HepG2 (cell line): ENCODE measurements around the gene EPHA2. TPM values are rescaled to one million over a fixed set of nuclear protein-coding genes. Genes with fewer than 3 reads are reported as not detected.

Experiments used
- ARNT2 ChIP-seq: sonication (generic); formaldehyde crosslinking; IDR thresholded peaks from 2 replicates; pipeline ENCODE4 v1.8.0; 2022; ENCODE audit warnings: mild to moderate bottlenecking, low read depth, missing genetic modification reagents, moderate library complexity
- CREB1 ChIP-seq, 2 experiments: fragments of 450-650 bp in 1 of 2; IDR thresholded peaks; 2 replicates each; pipeline ENCODE4 v1.6.1; 2016 to 2017; ENCODE audit warnings: control low read depth in 1 of 2, mild to moderate bottlenecking in 1 of 2, missing compliant biosample characterization in 1 of 2, missing genetic modification characterization in 1 of 2
- E2F1 ChIP-seq: sonication (generic); formaldehyde crosslinking; IDR thresholded peaks from 2 replicates; pipeline ENCODE4 v1.5.0; 2020; ENCODE audit warnings: missing genetic modification reagents
- GRHL1 ChIP-seq: sonication (generic); formaldehyde crosslinking; conservative IDR thresholded peaks from 2 replicates; pipeline ENCODE4 v1.8.0; 2022; ENCODE audit warnings: missing genetic modification reagents
- ONECUT2 ChIP-seq: sonication (generic); formaldehyde crosslinking; IDR thresholded peaks from 2 replicates; pipeline ENCODE4 v1.4.0; 2020; ENCODE audit warnings: missing genetic modification reagents
- PHF8 ChIP-seq: sonication (generic); formaldehyde crosslinking; IDR thresholded peaks from 2 replicates; pipeline ENCODE4 v1.5.0; 2020; ENCODE audit warnings: missing genetic modification reagents
- SOX13 ChIP-seq, 3 experiments: fragments of 450-650 bp in 1 of 3; sonication (generic) in 1 of 3; formaldehyde crosslinking in 1 of 3; IDR thresholded peaks in 2 of 3; conservative IDR thresholded peaks in 1 of 3; 2 replicates each; pipeline versions ENCODE4 v1.5.0 to v1.6.1; 2016 to 2020; ENCODE audit warnings: antibody characterized with exemption in 1 of 3, mild to moderate bottlenecking in 1 of 3, missing compliant biosample characterization in 1 of 3, missing genetic modification reagents in 1 of 3, moderate library complexity in 1 of 3
- SSRP1 ChIP-seq: IDR thresholded peaks from 2 replicates; pipeline ENCODE4 v1.6.1; 2016; ENCODE audit warnings: control low read depth
- THYN1 ChIP-seq: sonication (generic); formaldehyde crosslinking; IDR thresholded peaks from 2 replicates; pipeline ENCODE4 v1.8.1; 2023; ENCODE audit warnings: low read depth, mild to moderate bottlenecking, moderate library complexity, missing genetic modification reagents, borderline replicate concordance
- ZBTB10 ChIP-seq: sonication (generic); formaldehyde crosslinking; IDR thresholded peaks from 2 replicates; pipeline ENCODE4 v1.4.0; 2020; ENCODE audit warnings: missing genetic modification reagents, borderline replicate concordance
- ZC3H4 ChIP-seq: sonication (generic); formaldehyde crosslinking; IDR thresholded peaks from 2 replicates; pipeline ENCODE4 v1.4.0; 2020; ENCODE audit warnings: missing genetic modification reagents, borderline replicate concordance
- ZNF101 ChIP-seq: sonication (generic); formaldehyde crosslinking; IDR thresholded peaks from 2 replicates; pipeline ENCODE4 v1.4.0; 2020; ENCODE audit warnings: mild to moderate bottlenecking, low read depth, missing genetic modification reagents, borderline replicate concordance
- ZNF34 ChIP-seq: sonication (generic); formaldehyde crosslinking; IDR thresholded peaks from 2 replicates; pipeline ENCODE4 v1.4.0; 2020; ENCODE audit warnings: mild to moderate bottlenecking, missing genetic modification reagents, borderline replicate concordance
- ZNF451 ChIP-seq: sonication (generic); formaldehyde crosslinking; IDR thresholded peaks from 2 replicates; pipeline ENCODE4 v1.5.0; 2020; ENCODE audit warnings: mild to moderate bottlenecking, missing genetic modification reagents
- ZNF503 ChIP-seq: sonication (generic); formaldehyde crosslinking; IDR thresholded peaks from 2 replicates; pipeline ENCODE4 v1.4.0; 2020; ENCODE audit warnings: missing genetic modification reagents
- ZNF777 ChIP-seq: sonication (generic); formaldehyde crosslinking; IDR thresholded peaks from 2 replicates; pipeline ENCODE4 v1.4.0; 2020; ENCODE audit warnings: missing genetic modification reagents
- ZNF792 ChIP-seq: IDR thresholded peaks from 2 replicates; pipeline ENCODE4 v1.6.1; 2016
- ZUFSP ChIP-seq: sonication (generic); formaldehyde crosslinking; IDR thresholded peaks from 2 replicates; pipeline ENCODE4 v1.9.0; 2021; ENCODE audit warnings: missing genetic modification reagents, mild to moderate bottlenecking, borderline replicate concordance
- polyA plus RNA-seq, 8 experiments: library from polyadenylated mRNA; depleted of rRNA in 3 of 8; stranded (reverse) in 7 of 8; unstranded in 1 of 8; fragments of >200 nt; fragmentation: Illumina TruSeq in 4 of 8; extraction: Trizol in 4 of 8; gene quantifications; 2 replicates each; pipeline versions ENCODE4 v1.2.1 to v1.2.3, GENCODE V29; 2011 to 2016; ENCODE audit warnings: low read depth in 4 of 8, missing spikeins in 1 of 8, mixed read lengths in 1 of 8; ENCODE audit not compliant: insufficient read depth in 1 of 8
- total RNA-seq, 5 experiments: library from RNA; depleted of rRNA; stranded (reverse); fragments of >200 nt; fragmentation: Illumina TruSeq; extraction: Trizol; gene quantifications; 2 replicates each; pipeline ENCODE4 v1.2.3, GENCODE V29; 2016; ENCODE audit warnings: low read depth in 1 of 5

The EPHA2 gene
- total and polyA plus RNA-seq, 2 of the 13 experiments (the other 11 are each of a cell fraction or from before 2014, with no cell fraction given), result 33.6 to 53.6 TPM

GRCh38 chr1:16181887-16182719, 26.2 kb upstream of the EPHA2 start (continued):
- TF ChIP-seq ZNF792 (CRISPR knock-in tag) (0 out of 2 replicates have a peak, but pooled peaks have one; percentile 39), ZUFSP (CRISPR knock-in tag) (no peak), THYN1 (CRISPR knock-in tag) (no peak), SSRP1 (CRISPR knock-in tag) (no peak), PHF8 (peak; percentile 31; the same call in 1 of the 2 replicates), SOX13 (IDR thresholded peaks at IDR 0.05) (no peak), SOX13 (CRISPR knock-in tag; conservative IDR thresholded peaks at IDR 0.05 in 1 of 2, IDR thresholded peaks at IDR 0.05 in 1 of 2) (peak in 1 of 2 experiments; percentile 64; a peak in 1 of 4 replicates), ZNF777 (0 out of 2 replicates have a peak, but pooled peaks have one; percentile 39), ZNF34 (CRISPR knock-in tag) (no peak), GRHL1 (CRISPR knock-in tag) (no peak), ONECUT2 (CRISPR knock-in tag) (no peak), ZNF451 (CRISPR knock-in tag) (no peak), CREB1 (IDR thresholded peaks at IDR 0.05) (no peak), CREB1 (CRISPR knock-in tag; IDR thresholded peaks at IDR 0.05) (peak; percentile 62; the same call in 1 of the 2 replicates), ARNT2 (CRISPR knock-in tag) (no peak), ZBTB10 (no peak; the same call in 1 of the 2 replicates), ZC3H4 (CRISPR knock-in tag) (no peak), E2F1 (CRISPR knock-in tag) (no peak), ZNF503 (peak; percentile 80; the same call in 1 of the 2 replicates), ZNF101 (CRISPR knock-in tag) (no peak)
